HepG2 (cell line): ENCODE results near the gene PPARA. TPM values are rescaled to one million over a fixed set of nuclear protein-coding genes. Genes with fewer than 3 reads are reported as not detected.

Experiments used
- ATAC-seq: fragments of 200-7000 bp; cut with Tn5 transposase; 3 replicates; pipeline ENCODE4 v1.9.1; 2020; ENCODE audit warnings: mild to moderate bottlenecking, moderate library complexity
- BruUV-seq: library from RNA; stranded (reverse); fragments of 400-500 nt; replicated peaks from 2 replicates; lab custom pipeline; 2021; lab: Mats Ljungman, UMichigan
- CTCF ChIA-PET: fragments of 300-600 bp; formaldehyde crosslinking; extraction: SDS; loops from one replicate; lab custom pipeline; 2021; ENCODE audit warnings: low total read pairs, inconsistent platforms, low intra/inter-chr PET ratio; lab: Yijun Ruan, JAX
- POLR2A ChIA-PET: fragments of 350-600 bp; sonication (Branson Sonifier 250); formaldehyde crosslinking; loops from one replicate; lab custom pipeline; 2020; ENCODE audit warnings: antibody characterized with exemption, inconsistent platforms; lab: Yijun Ruan, JAX
- DNase-seq: peaks from one replicate; pipeline ENCODE4 v3.0.0-alpha.2; 2015; ENCODE audit warnings: low spot score
- FAIRE-seq: peaks from 3 replicates; lab custom pipeline; 2011; peaks lifted over from hg19 to GRCh38; lab: Jason Lieb, UNC
- H2AFZ ChIP-seq: one replicate; pipeline ENCODE4 v1.6.1; 2011; ENCODE audit warnings: low read length, inconsistent platforms
- H3K27ac ChIP-seq: fragments of 300-600 bp; 3 replicates; pipeline ENCODE4 v1.8.0; 2011; ENCODE audit warnings: mixed run types, mild to moderate bottlenecking, mixed read lengths, low read length, inconsistent platforms; ENCODE audit not compliant: insufficient read depth; ENCODE audit errors: extremely low read length
- H3K27me3 ChIP-seq, 2 experiments: fragments of 200-600 bp in 1 of 2; 2 replicates in 1 of 2; 3 replicates in 1 of 2; pipeline versions ENCODE4 v1.6.0 to v1.8.0; 2011; ENCODE audit warnings: low read length in 2 of 2, mild to moderate bottlenecking in 2 of 2, moderate library complexity in 2 of 2, inconsistent platforms in 1 of 2; ENCODE audit not compliant: insufficient read depth in 2 of 2, control insufficient read depth in 1 of 2
- H3K36me3 ChIP-seq, 2 experiments: fragments of 200-600 bp in 1 of 2; replicated peaks in 1 of 2; 2 replicates in 1 of 2; 3 replicates in 1 of 2; pipeline versions ENCODE4 v1.5.1 to v1.8.0; 2011; ENCODE audit warnings: low read length in 2 of 2, inconsistent platforms in 1 of 2; ENCODE audit not compliant: insufficient read depth in 2 of 2, control insufficient read depth in 1 of 2
- H3K4me1 ChIP-seq: 2 replicates; pipeline ENCODE4 v1.5.1; 2012; ENCODE audit warnings: low read length, inconsistent platforms; ENCODE audit not compliant: insufficient read depth
- H3K4me2 ChIP-seq: 2 replicates; pipeline ENCODE4 v1.6.0; 2011; ENCODE audit warnings: low read depth, low read length, inconsistent platforms
- H3K4me3 ChIP-seq, 3 experiments: fragments of 200-600 bp in 1 of 3; sonication (generic), shearing (Covaris generic) in 1 of 3; replicated peaks in 1 of 3; 2 replicates each; pipeline ENCODE4 v1.5.1; 2011 to 2016; ENCODE audit warnings: low read length in 3 of 3, inconsistent platforms in 2 of 3, low read depth in 2 of 3, mild to moderate bottlenecking in 2 of 3, control low read depth in 1 of 3, mixed read lengths in 1 of 3; ENCODE audit not compliant: insufficient read depth in 1 of 3
- H3K79me2 ChIP-seq: one replicate; pipeline ENCODE4 v1.6.1; 2011; ENCODE audit warnings: low read length, inconsistent platforms; ENCODE audit not compliant: insufficient read depth
- H3K9ac ChIP-seq: 2 replicates; pipeline ENCODE4 v1.6.0; 2011; ENCODE audit warnings: mild to moderate bottlenecking, low read depth, low read length, inconsistent platforms; ENCODE audit not compliant: insufficient read depth
- H3K9me3 ChIP-seq: 2 replicates; pipeline ENCODE4 v1.5.1; 2012; ENCODE audit warnings: mild to moderate bottlenecking, low read length
- H4K20me1 ChIP-seq: 2 replicates; pipeline ENCODE4 v1.6.0; 2011; ENCODE audit warnings: inconsistent platforms, mild to moderate bottlenecking, low read length, moderate library complexity; ENCODE audit not compliant: insufficient read depth
- EHMT2 ChIP-seq: fragments of 200-600 bp; sonication (generic); IDR thresholded peaks from 2 replicates; pipeline ENCODE4 v1.7.0; 2017; ENCODE audit warnings: antibody characterized with exemption, low read depth, low read length, borderline replicate concordance
- HDAC1 ChIP-seq: sonication (generic); formaldehyde crosslinking; IDR thresholded peaks from 2 replicates; pipeline ENCODE4 v1.5.1; 2020; ENCODE audit warnings: mild to moderate bottlenecking, missing genetic modification reagents
- ZNF781 ChIP-seq: sonication (generic); formaldehyde crosslinking; IDR thresholded peaks from 2 replicates; pipeline ENCODE4 v1.5.1; 2020; ENCODE audit warnings: borderline replicate concordance, mild to moderate bottlenecking, missing genetic modification reagents; ENCODE audit errors: not compliant biosample characterization
- ZSCAN31 ChIP-seq: sonication (generic); formaldehyde crosslinking; IDR thresholded peaks from 2 replicates; pipeline ENCODE4 v1.5.0; 2020; ENCODE audit warnings: low read depth, mild to moderate bottlenecking, missing genetic modification reagents
- WGBS: methylation state at CpG from one replicate; pipeline ENCODE4 v1.1.6; 2017; ENCODE audit warnings: low lambda C conversion rate; 5-methylcytosine and 5-hydroxymethylcytosine counted together
- in situ Hi-C: cut with HindIII; loops from 2 replicates; pipeline ENCODE4 v1.10.0; 2017; ENCODE audit warnings: low pct_unique_long_range_greater_than_20kb; ENCODE audit not compliant: extremely low pct_ligation_motif_present
- intact Hi-C: fragments of 100-400 bp; cut with micrococcal nuclease; formaldehyde crosslinking; loops from one replicate; pipeline ENCODE4 v1.10.0; 2022; ENCODE audit not compliant: unreplicated experiment
- polyA plus RNA-seq, 8 experiments: library from polyadenylated mRNA; depleted of rRNA in 3 of 8; stranded (reverse) in 7 of 8; unstranded in 1 of 8; fragments of >200 nt; fragmentation: Illumina TruSeq in 4 of 8; extraction: Trizol in 4 of 8; gene quantifications; 2 replicates each; pipeline versions ENCODE4 v1.2.1 to v1.2.3, GENCODE V29; 2011 to 2016; ENCODE audit warnings: low read depth in 4 of 8, missing spikeins in 1 of 8, mixed read lengths in 1 of 8; ENCODE audit not compliant: insufficient read depth in 1 of 8
- total RNA-seq, 5 experiments: library from RNA; depleted of rRNA; stranded (reverse); fragments of >200 nt; fragmentation: Illumina TruSeq; extraction: Trizol; gene quantifications; 2 replicates each; pipeline ENCODE4 v1.2.3, GENCODE V29; 2016; ENCODE audit warnings: low read depth in 1 of 5
- TF ChIP-seq, protein P1 (sequence below): sonication (generic); formaldehyde crosslinking; IDR thresholded peaks from 2 replicates; pipeline ENCODE4 v1.5.0; 2020; ENCODE audit warnings: mild to moderate bottlenecking, missing genetic modification reagents
- TF ChIP-seq, protein P2 (sequence below): sonication (generic); formaldehyde crosslinking; IDR thresholded peaks from 2 replicates; pipeline ENCODE4 v1.5.0; 2020; ENCODE audit warnings: mild to moderate bottlenecking, missing genetic modification reagents

Gene PPARA
- total and polyA plus RNA-seq, 2 of the 13 experiments (the other 11 are each of a cell fraction or from before 2014, with no cell fraction given) = 18.2 to 24.7 TPM

DNA sequence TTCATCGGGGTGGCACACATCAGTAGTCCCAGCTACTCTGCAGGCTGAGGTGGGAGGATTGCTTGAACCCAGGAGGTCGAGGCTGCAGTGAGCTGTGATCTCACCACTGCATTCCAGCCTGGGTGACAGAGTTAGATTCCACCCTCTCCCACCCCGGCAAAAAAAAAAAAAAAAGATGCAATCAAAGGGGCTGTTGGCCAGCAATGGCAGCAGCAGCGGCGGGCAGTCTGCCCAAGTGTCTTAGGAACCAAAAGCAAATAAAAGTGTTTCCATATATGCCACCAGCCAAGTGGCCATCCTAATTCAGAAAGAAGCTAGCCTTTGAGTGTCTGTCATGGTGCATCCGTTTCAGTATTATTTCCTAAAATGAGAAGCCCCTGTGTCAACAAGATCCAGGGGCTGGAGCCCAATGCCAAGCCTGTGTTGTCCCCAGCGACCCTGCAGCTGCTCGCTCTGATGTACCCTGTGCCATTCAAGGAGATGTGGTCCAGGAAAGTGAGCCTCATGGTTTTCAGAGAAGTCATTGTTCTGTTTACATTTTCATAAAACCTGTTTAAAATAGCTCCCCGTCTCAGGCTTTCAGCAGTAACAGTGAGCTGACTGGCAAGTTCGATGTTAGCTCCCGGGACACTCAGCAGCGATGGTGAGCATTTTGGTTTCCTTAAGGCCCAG, 87.3 kb downstream of the PPARA start:
- CTCF ChIA-PET = no interaction called here

More for the DNA sequence above, 87.3 kb downstream of the PPARA start:
- no peaks in the 10 kb centered on the region for H3K27me3 ChIP-seq
- TF ChIP-seq, protein P1, sequence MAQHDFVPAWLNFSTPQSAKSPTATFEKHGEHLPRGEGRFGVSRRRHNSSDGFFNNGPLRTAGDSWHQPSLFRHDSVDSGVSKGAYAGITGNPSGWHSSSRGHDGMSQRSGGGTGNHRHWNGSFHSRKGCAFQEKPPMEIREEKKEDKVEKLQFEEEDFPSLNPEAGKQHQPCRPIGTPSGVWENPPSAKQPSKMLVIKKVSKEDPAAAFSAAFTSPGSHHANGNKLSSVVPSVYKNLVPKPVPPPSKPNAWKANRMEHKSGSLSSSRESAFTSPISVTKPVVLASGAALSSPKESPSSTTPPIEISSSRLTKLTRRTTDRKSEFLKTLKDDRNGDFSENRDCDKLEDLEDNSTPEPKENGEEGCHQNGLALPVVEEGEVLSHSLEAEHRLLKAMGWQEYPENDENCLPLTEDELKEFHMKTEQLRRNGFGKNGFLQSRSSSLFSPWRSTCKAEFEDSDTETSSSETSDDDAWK = no peak
- no peak for TF ChIP-seq HDAC1 (CRISPR knock-in tag)
- TF ChIP-seq, protein P2, sequence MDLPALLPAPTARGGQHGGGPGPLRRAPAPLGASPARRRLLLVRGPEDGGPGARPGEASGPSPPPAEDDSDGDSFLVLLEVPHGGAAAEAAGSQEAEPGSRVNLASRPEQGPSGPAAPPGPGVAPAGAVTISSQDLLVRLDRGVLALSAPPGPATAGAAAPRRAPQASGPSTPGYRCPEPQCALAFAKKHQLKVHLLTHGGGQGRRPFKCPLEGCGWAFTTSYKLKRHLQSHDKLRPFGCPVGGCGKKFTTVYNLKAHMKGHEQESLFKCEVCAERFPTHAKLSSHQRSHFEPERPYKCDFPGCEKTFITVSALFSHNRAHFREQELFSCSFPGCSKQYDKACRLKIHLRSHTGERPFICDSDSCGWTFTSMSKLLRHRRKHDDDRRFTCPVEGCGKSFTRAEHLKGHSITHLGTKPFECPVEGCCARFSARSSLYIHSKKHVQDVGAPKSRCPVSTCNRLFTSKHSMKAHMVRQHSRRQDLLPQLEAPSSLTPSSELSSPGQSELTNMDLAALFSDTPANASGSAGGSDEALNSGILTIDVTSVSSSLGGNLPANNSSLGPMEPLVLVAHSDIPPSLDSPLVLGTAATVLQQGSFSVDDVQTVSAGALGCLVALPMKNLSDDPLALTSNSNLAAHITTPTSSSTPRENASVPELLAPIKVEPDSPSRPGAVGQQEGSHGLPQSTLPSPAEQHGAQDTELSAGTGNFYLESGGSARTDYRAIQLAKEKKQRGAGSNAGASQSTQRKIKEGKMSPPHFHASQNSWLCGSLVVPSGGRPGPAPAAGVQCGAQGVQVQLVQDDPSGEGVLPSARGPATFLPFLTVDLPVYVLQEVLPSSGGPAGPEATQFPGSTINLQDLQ (CRISPR knock-in tag) = no peak
- TF ChIP-seq ZNF781 (CRISPR knock-in tag) = no peak
- TF ChIP-seq EHMT2 = no peak
- TF ChIP-seq ZSCAN31 = no peak
- H3K4me1 ChIP-seq = peaks cover 14% of the 10 kb centered on the region
- peaks cover 6 to 37% of the 10 kb centered on the region in 2 experiments; a peak in 4 of 5 replicates for H3K36me3 ChIP-seq
- DNase-seq (no peak), FAIRE-seq (no peak), ATAC-seq (no peak)
- no peak overlapping the region for H3K27ac ChIP-seq
- POLR2A ChIA-PET = no interaction called here
- intact Hi-C loops (no loop called here), in situ Hi-C loops (no loop called here)
- no peak overlapping the region for H2AFZ ChIP-seq
- no peak overlapping the region for H3K9ac ChIP-seq
- no peak overlapping the region for H3K4me3 ChIP-seq
- no peaks in the 10 kb centered on the region for H3K79me2 ChIP-seq
- H3K4me2 ChIP-seq = no peak overlapping the region
- H3K9me3 ChIP-seq = no peaks in the 10 kb centered on the region
- H4K20me1 ChIP-seq = no peaks in the 10 kb centered on the region
- 95% methylated on average over 12 of the region's 12 CpGs for WGBS
- BruUV-seq = no TSS peak
